Vagina (tissue), 2 donors: Measurements from ENCODE around the gene APBA1.
"Not testable (repeated sequence)": the region's sequence is repeated elsewhere in the genome, so short reads cannot be mapped to it uniquely, and the experiment has no call there.

ENCODE experiments used
- CTCF ChIP-seq, 3 experiments: fragments of 450-650 bp in 2 of 3; fragments of 200-600 bp in 1 of 3; sonication (generic) in 1 of 3; IDR thresholded peaks; one replicate each; pipeline ENCODE4 v1.5.1; 2017 to 2019; ENCODE audit warnings: antibody characterized with exemption in 3 of 3, mild to moderate bottlenecking in 2 of 3, moderate library complexity in 2 of 3
- POLR2A ChIP-seq, 2 donors: fragments of 450-650 bp; IDR thresholded peaks; one replicate each; pipeline ENCODE4 v1.6.1; 2017; ENCODE audit warnings: antibody characterized with exemption in 2 of 2, mild to moderate bottlenecking in 2 of 2, moderate library complexity in 2 of 2
- POLR2AphosphoS5 ChIP-seq, 2 donors: sonication (generic); formaldehyde crosslinking; IDR thresholded peaks; one replicate each; pipeline ENCODE4 v1.9.0; 2017; ENCODE audit warnings: antibody characterized with exemption in 2 of 2, mild to moderate bottlenecking in 2 of 2, low read depth in 1 of 2; ENCODE audit not compliant: insufficient read depth in 1 of 2

GRCh38 chr9:69440254-69440955, 231.8 kb downstream of the APBA1 start:
- not testable (repeated sequence) for TF ChIP-seq CTCF (IDR thresholded peaks at IDR 0.05); POLR2AphosphoS5 (IDR thresholded peaks at IDR 0.05; ENCODE audit: insufficient read depth in 1 of 2, low read depth in 1 of 2); POLR2A (IDR thresholded peaks at IDR 0.05)
